HK-2 (cell line): ENCODE results near the gene KCTD19.
"Not testable (repeated sequence)": the region's sequence is repeated elsewhere in the genome, so short reads cannot be mapped to it uniquely, and the experiment has no call there.

Experiments used
- DNase-seq: peaks from one replicate; pipeline ENCODE4 v3.0.0-alpha.2; 2018; ENCODE audit not compliant: unreplicated experiment

The KCTD19 gene

GRCh38 chr16:67326472-67327309 lies at the start of gene KCTD19, which contains the start of gene LRRC36:
Gene KCTD19 (minus strand): TSS chr16:67326741. CDS start chr16:67326707, 34 bp downstream.
Gene LRRC36 (plus strand): TSS chr16:67326815. CDS start chr16:67326863, 48 bp downstream.
- no peak for DNase-seq

DNA sequence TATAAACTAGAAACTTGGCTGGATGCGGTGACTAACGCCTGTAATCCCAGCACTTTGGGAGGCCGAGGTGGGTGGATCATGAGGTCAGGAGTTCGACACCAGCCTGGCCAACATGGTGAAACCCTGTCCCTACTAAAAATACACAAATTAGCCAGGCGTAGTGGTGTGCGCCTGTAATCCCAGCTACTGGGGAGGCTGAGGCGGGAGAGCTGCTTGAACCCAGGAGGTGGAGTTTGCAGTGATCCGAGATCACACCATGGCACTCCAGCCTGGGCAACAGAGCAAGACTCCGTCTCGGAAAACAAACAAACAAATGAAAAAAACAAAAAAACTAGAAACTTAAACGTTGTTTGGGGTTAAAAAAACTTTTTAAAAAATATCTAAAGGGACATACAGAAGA lies 49.5 kb upstream of the KCTD19 start:
- not testable (repeated sequence) for DNase-seq

GRCh38 chr16:67372664-67373063 lies 46.1 kb upstream of the KCTD19 start:
- DNase-seq: no peak

DNA sequence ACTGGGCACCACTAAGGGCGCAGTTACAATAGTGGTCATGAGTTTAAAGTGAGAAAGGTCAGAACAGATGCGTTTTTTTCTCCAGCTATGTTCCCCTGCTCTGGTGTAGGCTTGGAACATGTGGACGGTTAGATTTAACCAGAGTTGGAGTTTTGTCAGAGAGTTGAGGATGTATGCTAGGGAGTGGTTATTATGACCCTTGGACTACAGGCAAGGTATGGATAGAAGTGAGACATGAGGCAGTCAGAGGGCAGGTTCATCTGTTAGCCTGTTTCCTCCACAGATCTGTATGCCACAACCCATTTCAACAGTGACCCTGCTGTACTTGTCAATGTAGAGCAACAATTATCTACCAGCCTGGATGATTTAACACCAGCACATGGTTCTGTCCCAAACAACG lies 44.1 kb upstream of the KCTD19 start:
- DNase-seq: no peak

GRCh38 chr16:67364600-67365235 lies 38.2 kb upstream of the KCTD19 start:
- DNase-seq: no peak

DNA sequence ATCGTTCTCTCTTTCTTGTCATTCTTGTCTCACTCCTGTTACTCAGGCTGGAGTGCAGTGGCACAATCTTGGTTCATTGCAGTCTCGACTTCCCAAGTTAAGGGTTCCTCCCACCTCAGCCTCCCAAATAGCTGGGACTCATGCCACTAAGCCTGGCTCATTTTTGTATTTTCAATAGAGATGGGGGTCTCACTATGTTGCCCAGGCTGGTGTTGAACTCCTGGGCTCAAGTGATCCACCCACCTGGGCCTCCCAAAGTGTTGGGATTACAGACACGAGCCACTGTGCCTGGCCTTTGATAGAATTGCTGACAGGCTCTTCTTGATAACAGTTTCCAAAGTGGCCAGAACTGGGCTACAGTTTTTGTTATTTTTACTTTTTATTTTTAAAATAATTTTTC lies 34.5 kb upstream of the KCTD19 start:
- DNase-seq: no peak

DNA sequence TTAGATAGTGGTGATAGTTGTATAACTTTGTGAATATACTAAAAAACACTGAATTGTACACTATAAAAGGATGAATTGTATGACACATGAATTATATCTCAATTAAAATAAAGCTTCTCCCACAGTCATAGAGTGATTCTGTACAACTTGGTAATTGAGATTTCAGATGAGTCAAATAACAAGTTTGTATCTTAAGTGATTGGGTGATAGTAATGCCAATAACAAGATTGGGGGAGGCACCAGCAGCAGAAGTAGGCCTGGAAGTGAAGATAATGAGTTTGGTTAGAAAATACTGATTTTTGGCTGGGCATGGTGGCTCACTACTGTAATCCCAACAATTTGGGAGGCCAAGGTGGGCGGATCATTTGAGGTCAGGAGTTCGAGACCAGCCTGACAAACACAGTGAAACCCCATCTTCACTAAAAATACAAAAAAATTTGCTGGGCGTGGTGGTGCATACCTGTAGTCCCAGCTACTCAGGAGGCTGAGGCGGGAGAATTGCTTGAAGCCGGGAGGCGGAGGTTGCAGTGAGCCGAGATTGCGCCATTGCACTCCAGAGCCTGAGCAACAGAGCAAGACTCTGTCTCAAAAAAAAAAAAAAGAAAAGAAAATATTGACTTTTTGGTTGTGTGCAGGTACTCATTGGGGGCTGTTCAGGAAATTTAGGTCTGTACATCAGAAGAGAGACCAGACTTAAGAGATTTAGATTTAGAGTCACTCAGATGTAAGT lies 33.2 kb upstream of the KCTD19 start:
- not testable (repeated sequence) for DNase-seq

GRCh38 chr16:67357561-67357960 lies 31.0 kb upstream of the KCTD19 start:
- DNase-seq: no peak

- DNase-seq: no peak
These were observed 29.9 kb upstream of the KCTD19 start for GRCh38 chr16:67356396-67356795.

DNA sequence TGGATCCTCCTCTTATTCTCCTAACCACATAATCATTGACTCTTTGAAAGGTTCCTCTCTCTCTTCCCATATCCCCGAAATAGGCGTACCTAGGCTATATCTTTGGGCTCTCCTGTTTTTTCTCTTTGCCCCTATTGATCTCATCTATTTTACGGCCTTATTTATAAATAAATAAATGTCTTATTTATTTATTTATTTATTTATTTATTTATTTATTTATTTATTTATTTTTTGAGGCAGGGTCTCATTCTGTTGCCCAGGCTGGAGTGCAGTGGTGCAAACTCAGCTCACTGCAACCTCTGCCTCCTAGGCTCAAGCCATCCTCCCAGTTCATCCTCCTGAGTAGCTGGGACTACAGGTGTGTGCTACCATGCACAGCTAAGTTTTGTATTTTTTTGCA lies 25.9 kb upstream of the KCTD19 start:
- not testable (repeated sequence) for DNase-seq

DNA sequence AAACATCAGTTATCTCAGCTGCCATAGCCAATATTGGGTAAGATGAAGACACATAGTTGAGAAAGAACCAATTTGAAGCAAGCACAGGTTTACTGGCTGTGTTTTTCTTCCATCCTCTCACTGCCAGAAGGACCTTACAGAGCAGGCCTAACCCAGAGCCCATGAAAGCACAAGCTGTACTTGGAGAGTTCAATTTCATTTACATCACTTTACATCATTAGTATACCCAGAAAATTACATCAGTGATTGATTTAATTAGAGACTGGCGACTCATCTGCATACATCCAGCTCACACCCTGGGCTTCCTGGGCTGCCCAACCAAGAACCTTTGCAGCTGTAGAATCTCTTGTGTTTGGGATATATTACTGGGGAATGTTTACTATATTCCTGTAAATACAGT lies 23.8 kb upstream of the KCTD19 start:
- DNase-seq: no peak

GRCh38 chr16:67349172-67349571 lies 22.6 kb upstream of the KCTD19 start:
- no peak for DNase-seq

DNA sequence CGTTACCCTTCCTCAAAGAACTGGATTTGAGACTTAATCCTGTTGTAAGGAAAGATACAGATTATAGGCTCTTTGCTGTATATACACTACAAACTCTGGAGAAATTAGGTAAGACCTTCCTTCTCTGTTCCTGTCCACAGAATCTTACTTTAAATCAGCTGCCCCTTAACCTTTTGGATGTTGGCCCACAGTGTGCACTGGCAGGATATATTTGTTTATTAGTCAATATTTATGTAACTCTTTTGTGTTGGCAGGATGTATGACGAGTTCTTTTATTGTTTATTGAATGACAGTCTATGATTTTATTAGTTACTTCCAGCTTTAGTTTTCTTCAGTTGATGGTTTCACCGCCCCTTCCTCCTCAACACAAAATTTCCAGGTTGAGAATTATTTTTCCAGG lies 19.8 kb upstream of the KCTD19 start:
- DNase-seq: no peak

DNA sequence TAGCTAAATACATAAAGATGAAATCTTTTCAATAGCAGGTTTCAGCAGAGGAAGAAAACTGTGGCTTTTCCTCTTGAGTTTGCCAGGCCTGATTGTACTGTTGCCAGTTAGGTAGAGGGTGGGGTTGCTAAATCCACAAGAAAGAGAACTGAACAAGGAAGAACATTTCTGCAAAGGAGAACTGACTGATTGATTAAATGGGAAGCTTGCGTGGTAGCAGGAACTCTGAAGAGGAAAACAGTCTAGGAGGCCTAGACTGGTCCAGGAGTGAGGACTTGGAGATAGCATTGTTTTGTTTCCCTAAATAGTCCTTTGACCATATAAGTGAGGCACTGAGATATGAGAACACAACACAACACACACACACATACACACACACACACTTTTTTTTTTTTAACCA lies 18.9 kb upstream of the KCTD19 start:
- no peak for DNase-seq

GRCh38 chr16:67342616-67343015 lies 16.1 kb upstream of the KCTD19 start:
- DNase-seq: no peak

DNA sequence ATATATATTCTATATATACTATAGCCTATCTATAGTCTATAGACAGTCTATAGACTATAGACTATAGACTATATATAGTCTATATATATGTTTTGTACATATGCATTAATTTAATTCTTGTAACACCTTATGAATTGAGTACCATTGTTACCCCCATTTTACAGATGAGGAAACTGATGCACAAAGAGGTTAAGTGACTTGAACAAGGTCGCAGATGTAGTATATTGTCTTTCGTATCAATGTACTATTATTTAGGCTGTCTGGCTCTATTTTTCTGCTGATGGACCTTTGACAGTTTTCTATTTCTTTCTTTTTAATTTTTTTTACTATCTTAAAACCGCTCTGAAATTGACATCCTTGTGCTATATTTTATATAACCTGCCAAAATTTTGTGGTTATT lies 14.7 kb upstream of the KCTD19 start:
- no peak for DNase-seq

GRCh38 chr16:67339453-67339852 lies 12.9 kb upstream of the KCTD19 start:
- DNase-seq: no peak

DNA sequence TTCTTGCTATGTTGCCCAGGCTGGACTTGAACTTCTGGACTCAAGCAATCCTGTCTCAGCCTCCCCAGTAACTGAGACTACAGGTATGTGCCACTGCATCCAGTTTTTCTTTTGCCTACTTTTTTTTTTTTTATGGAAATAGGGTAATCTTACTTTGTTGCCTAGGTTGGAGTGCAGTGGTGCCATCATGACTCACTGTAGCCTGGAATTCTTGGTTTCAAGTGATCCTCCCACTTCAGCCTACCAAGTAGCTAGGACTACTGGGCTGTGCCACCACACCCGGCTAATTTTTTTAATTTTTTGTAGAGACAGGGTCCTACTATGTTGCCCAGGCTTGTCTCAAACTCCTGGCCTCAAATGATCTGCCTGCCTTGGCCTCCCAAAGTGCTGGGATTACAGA lies 10.1 kb upstream of the KCTD19 start:
- no peak for DNase-seq

- DNase-seq: no peak
These were observed 9.6 kb upstream of the KCTD19 start for GRCh38 chr16:67336116-67336515.

- DNase-seq: no peak
These were observed 6.8 kb upstream of the KCTD19 start for GRCh38 chr16:67333315-67333714.

GRCh38 chr16:67329901-67330300 lies 3.4 kb upstream of the KCTD19 start:
- DNase-seq: no peak

DNA sequence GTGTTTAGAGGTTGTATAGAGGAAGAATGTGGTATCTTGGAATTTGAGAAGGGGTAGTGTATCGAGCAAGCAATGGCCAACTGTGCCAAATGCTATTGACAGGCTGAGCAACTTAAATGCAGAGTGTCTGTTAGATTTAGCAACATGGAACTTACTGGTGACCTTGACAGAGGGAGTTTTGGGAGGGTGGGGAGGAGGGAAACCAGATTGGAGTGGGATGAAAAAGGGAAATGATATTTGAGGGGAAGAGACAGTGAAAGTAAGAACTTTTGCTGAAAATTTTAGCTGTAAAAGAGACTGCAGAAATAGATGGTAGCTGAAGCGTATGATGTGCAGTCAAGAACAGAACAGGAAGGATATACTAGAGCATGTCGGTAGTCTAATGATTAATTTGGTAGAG lies 1.2 kb upstream of the KCTD19 start:
- DNase-seq: no peak

DNA sequence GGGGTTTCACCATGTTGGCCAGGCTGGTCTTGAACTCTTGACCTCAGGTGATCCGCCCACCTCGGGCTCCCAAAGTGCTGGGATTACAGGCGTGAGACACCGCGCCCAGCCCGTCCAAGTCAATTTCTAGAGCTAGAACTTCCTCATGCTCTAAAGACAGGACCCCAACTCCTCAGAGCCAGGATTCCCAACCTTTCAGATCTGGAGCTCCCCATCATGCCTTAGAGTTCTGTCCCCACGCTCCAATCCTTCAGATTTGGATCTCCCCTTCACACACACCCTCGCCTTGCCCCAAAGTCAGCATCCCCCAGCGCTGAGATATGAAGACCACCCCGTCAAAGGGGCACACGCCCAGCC lies 448 bp downstream of the KCTD19 start:
- no peak for DNase-seq
